ENCODE results near the gene SLC24A4.
"Not testable (repeated sequence)": the region's sequence is repeated elsewhere in the genome, so short reads cannot be mapped to it uniquely, and the experiment has no call there.

The SLC24A4 gene

DNA sequence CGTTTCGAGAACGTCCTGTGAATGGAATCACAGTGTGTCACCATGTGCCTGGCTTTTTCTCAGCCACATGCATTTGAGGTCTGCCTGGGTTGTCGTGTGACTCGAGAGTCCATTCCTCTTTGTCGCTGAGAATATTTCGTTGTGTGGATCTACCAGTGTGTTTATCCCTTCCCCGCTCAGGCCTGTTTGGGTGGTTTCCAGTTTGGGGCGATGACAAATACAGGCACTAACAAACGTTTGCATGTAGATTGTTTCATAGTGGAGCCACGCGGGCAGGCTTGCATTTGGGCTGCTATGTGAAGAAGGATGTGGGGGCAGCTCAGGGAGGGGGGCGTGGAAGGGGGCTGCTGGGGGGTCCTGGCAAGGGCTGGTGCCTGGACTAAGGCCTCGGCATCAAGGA lies 204.8 kb downstream of the SLC24A4 start:
- DNase-seq: no peak

DNA sequence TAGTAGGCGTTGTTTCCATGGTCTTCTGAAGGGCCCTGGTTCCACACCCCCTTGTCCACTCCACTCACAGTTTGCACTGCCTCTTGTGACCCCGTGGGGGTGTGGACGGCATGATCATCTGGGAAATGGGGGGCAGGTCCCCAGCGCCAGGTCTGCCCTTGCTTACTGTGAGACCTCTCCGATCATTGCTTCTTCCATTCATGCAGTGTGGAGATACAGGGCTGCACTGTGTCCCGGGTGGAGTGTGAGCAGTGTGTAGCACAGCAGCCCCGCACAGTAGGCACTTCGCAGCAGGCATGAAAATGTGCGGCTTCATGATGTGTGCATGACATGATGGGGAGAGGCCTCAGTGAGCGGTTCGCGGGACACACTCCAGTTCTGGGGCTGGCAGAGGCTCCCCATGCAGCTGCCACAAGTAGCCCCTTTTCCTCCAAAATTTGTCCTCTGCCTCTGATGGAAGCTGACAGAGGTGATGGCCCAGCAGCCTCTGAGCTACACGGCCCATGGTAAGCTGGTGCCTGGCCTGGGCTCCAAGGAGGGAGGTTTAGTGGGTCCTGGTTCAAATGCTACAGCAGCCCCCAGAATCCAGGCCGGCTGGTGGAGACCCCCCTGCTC lies 205.6 kb downstream of the SLC24A4 start:
- no peak for DNase-seq

DNA sequence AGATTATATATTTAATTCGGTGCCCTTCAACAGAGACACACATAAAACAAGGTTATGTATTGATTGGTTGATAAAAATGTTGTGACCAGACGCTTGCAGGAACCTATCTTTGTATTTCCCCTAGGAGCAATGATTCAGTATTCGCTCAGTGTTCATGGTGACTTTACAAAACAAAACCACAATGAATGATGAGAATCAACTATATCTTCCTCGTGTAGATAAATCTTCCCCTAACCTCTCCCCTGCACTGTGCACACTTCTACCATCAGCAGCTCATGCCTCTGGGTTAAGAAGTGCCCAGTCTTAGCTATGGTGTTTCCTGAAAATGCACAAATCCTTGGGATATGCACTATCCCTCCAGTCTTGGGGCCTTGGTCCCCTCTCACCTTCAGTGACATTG lies 206.9 kb downstream of the SLC24A4 start:
- no peak for DNase-seq

DNA sequence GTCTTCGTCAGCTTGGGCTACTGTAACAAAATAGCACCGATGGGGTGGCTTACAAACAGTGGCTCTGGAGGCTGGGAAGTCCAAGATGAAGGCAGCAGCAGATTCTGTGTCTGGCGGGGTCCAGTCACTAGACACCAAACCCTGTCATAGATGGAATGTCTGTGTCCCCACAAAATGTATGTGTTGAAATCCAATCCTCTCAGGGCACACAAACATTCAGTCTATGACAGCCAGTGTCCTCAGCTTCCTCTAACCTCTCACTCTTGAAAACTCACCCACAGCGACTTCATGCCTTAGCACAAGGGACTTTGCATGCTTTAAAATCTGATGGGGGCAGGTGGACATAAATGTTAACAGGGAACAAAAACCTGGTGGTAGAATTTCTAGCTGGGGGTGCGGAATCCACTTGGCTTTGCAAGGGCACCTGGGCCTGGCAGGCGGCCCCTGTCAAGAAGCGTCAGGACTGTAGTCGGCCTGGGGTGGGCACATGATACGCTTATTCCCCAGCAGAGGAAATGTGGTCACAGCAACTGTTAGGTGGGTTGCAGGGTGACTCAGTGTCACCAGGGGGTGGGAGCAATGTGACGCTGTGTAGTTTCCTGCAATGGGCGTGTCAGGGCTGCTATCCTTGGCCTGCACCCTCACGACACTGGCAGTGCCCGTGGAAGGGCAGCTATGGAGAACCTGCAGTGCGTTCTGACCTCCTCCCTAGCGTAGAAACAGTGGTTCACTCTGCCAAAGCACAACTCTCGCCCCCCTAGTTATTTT lies 208.3 kb downstream of the SLC24A4 start:
- no peak for DNase-seq

DNA sequence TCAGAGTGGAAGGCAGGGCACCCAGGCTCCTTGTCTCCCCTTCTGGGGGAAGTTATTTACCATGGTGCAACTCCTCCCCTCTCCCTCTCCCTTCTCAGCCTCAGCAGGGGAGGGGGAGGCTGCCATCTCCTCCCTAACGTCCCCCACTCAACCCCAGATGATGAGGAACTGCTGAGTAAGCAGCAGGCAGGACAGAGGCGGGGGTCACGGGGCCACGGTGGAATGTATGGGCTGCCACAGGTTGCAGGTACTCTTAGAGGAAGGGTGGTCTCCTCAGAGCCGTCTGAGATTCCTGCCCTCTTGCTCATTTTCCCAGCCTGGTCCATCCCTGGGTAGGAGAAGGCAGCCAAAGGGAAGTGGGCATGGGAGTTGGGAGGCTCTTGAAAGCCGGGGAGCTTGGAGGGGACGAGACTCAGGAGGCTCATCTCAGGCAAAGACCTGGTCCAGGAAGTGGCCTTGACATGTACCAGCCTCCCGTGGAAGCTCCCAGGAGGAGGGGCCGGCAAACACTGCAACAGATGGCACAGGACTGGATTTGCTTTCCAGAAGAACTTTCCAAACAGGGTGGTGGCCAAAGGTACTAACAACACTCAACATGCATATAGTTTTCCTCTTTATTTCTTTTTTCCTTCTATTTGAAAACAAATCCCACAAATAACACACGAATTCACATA lies 209.7 kb downstream of the SLC24A4 start:
- DNase-seq: peak; percentile 62

DNA sequence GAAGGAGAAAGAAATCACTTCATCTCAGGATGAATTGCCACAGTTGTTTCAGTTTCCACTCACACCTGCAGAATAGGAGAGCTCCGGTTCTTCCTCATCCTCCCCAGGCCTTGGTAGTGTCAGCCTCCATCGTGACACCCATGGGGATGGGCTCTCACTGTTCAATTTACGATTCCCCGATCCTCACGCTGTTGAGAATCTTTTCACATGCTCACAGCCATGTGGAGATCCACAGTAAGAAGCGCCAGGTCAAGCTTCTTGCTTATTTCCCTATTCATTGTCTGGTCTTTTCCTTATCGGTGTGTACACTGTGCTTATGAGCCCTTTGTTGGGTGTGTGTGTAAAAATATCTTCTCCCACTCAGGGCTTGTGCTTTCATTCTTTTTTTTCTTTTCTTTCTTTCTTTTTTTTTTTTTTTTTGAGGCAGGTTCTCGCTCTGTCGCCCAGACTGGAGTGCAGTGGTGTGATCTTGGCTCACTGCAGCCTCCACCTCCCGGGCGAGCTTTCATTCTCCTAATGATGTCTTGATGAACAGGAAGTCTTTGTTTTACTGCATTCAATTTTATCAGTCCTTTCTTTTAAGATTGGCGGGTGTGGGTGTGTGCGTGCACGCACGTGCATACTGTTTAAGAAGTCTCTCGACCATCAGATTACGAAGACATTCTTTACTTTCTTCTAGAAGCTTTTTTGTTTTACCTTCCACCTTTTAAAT lies 212.1 kb downstream of the SLC24A4 start:
- no peak for DNase-seq

DNA sequence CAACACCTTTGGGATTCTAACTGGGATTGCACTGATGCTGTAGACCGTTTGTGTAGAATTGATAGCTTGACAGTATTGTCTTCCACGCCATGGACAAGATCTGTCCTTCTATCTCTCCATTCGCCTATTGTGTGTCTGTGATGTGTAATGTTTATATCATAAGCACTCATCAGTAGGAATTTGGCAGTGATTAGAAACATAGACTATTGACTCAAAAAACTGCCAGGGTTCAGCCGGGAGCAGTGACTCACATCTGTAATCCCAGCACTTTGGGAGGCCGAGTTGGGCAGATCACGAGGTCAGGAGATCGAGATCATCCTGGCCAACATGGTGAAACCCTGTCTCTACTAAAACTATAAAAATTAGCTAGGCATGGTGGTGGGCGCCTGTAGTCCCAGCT lies 213.3 kb downstream of the SLC24A4 start:
- not testable (repeated sequence) for DNase-seq

DNA sequence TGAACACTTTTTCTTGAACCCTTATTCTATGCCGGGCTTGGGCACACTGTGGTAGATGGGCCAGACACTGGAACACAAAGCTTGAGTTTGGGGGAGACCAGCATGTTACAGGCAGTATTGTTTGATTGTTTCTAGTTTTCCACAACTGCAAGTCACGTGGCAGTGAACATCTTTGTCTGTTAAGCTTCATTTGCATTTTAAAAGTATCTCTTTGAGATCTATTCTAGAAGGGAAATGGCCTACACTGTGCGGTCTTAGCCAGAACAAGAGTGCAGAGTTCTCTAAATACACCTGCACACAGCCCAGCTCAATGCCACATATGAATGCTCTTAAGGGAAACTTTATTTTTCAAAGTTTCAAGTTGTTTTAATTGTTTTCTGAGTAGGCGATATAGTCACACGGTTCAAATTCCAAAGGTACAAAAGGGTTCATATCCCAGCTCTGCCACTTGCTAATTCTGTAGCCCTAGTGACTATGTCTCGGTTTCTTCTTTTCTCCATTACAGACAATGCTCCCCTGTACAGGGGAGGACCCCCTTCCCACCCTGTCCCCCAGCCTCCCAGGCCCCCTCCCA lies 215.5 kb downstream of the SLC24A4 start:
- no peak for DNase-seq

DNA sequence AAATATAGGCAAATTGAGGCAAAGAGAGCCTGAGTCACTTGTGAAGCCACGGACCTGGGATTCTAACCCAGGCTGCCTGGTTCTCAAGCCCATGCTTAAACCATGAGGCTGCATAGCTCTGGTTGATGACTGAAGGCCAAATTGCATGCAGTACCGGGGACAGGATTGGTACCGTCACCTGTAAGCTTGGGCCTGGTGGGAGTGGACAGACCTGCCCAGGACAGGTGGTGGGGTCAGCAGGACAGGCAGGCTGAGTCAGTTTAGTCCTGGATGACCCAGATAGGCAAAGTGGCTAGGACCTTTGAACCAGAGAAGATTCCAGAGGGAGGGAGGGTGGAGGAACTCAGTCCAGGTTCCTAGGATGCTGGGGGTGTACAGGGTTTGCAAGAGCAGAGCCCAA lies 216.5 kb downstream of the SLC24A4 start:
- DNase-seq: no peak

DNA sequence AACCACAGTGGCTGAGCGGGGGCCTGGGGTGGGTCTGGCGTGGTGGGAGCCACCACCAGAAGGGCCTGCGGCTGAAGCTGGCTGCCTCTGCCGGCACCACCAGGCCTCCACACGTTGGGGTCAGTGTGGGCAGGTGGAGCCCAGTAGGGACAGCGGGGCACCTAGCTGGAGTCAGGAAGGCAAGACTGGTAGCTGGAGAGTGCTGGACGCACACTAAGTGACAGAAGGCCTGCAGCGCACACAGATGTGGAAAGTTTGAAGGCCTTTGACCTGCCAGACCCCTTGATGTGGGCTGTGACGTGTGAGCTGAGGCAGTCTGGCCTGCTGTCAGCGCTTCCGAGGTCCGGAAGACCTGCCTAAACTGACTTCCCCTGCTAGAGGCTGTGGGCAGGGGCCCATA lies 216.9 kb downstream of the SLC24A4 start:
- DNase-seq: no peak

DNA sequence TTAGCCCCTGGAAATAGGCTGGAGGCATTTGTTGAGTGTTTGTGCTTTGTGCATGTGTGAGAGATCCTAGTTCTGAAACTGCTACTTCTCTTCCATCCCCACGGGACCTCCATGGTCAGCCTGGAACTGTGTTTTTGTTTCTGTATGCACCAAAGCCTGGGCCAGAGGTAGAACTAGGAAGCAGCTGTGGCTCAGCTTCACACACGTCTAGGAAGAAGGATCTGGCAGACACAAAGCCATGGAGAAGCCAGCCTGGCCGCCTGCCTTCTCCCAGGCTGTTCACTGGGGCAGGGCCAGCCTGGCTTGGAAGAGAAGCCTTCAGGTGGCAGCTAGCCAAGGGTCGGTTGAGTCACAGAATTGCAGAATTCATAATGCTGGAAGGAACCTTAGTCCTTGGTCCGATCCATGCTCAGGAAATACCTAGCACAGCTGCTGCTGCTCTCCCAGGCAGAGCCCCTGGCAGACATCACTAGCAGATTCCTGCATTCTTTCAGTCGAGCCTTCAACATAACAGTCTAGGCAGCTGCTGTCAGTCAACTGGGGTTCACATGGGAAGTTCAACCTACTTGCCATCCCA lies 217.6 kb downstream of the SLC24A4 start:
- peak; percentile 32 for DNase-seq

DNA sequence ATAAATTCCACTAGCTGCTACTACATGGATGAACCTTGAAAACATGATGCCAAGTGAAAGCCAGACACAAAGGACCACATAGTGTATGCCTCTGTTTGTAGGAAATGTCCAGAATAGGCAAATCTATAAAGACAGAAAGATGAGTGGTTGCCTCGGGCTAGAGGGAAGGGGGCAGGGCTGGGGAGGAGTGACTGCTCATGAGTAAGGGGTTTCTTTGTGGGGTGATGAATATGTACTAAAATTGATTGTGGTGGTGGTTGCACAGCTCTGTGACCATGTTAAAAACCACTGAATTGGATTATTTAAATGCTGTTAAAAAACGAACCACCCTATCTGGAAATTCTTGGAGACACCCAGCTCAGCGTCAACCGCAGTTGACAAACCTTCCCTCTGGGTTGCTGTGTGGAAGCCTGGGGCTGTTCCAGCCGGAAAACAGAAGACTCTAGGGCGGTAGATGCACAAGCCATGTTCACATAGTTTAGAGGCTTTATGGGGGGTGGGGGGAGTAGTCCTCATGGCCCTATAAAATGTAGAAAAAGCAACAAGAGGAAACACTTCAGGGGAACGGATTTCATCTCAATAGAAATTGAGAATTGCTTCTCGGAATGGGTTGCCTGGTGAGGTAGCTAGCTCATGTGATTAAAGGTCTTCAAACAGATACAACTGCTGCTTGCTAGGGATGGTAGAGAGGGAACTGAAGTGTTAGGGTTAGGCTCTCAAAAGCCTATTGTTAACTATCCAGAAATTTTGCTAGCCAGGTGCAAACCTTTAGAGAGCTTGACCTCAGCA lies 220.0 kb downstream of the SLC24A4 start:
- DNase-seq: no peak

DNA sequence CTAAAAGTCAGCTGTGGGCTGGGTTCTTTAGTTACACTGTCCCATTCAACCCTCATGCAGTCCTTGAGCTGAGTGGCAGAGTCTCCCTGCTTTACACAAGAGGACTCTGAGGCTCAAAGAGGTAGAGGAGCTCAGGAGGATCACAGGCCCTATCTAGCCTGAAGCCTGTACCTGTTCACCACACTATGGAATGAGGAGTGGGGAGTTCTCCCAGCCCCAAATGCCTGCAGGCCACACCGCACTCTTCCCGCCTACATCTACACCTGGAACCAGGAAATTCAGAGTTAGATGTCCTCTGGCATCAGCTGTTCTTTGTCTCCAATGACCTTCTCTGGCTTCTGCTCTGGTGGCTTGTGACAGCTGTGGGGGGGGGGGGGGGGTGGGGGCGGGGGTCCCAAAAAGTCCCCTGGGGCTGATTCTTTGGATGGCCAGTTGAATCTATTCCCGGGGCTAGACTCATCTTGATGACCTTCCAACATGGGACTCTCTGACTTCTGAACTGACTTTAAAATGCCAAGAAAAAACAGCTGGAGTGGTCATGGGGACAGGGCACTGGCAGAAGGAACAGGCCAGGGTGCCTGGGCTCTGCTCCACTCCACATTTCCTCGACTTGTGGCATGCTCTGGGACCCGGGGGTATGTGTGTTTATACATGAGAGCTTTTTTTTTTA lies 221.2 kb downstream of the SLC24A4 start:
- no peak for DNase-seq

DNA sequence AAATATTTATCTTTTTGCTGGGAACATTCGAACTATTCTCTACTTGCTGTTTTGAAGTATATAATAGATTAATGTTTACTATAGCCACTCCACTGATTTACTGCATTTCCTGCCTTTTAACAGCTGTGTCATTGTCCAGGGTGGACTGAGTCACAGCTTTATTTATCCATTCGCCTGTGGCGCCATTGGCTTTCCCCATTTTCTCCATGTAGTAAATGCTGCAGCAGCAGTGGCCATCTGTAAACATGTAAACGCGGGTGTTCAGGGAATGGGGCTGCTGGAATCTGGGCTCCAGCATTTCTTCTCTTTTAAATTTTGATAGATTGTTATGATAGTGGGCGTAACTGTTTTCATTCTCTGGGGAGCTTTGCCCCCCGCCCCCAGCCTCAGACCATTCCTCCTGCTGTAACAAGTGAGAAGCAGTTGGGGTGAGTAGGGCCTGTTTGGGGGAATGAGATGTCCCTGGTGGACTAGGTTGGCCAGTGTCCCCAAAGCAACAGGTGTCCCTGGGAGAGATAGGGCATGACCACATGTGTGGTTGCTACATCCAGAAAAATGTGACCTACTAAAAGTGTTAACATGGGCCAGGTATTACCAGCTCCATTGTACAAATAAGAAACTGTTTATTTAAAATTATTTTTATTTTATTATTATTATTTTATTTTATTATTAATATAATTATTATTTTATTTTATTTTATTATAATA lies 223.5 kb downstream of the SLC24A4 start:
- no peak for DNase-seq

DNA sequence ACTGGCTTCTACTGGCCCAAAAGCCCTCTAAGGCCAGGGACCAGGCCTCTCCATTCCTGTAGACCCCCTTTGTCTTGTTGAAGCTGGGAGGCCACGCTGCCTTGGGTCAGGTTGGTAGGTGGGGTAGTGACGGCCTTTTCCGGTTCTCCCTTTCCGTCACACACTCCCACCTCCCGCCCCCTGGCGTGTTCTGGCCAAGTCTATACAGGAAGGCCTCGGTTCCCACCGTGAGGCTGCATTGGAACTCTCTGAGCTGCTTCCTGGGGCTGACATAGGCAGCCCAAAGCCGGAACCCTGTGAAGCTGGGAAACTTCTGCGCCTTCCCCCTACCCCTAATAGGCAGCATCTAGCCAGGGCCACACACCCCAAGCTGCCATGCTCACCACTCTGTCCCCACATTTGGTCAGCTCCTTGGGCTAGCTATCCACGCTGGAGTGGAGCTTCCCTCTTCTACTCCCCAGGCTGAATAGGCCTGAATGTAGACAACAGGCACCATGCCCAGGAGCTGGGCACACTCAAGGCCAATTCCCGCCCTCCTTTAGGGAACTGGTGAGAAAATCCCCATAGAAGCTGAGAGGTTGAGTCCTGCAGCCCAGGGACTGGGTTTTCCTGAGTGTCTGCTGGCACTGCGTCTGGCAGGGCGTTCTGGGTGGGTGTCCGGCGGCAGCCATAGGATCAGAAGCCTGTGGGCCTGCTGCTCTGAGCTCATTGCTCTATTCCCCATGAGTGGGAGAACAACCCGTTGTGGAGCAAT lies 226.3 kb downstream of the SLC24A4 start:
- DNase-seq: no peak

DNA sequence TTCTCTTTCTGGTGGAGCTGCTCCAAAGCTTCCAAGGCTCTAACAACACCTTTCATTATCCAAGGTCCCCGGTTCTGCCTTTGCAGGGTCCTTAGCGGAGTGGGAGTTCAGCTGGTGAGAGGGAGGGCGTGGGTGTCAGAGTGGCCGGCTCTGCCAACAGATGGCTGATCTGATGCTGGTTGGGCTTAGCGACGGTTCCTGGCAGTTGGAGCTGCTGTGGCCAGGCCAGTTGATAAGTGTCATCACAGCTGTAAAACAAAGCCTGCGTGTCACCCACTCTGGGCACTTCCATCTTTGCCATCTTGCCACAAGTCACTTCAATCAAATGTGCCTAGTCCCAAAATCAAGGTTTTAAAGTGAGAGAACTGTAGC lies 226.9 kb downstream of the SLC24A4 start:
- DNase-seq: no peak

Measured in NCI-H2171 treated with DMSO at 0.1 percent for 48 hours (cell line).